HTR-8/SVneo (cell line): ENCODE data around the gene IL1RAPL2.
"Not testable (repeated sequence)": the region's sequence is repeated elsewhere in the genome, so short reads cannot be mapped to it uniquely, and the experiment has no call there.

Experiments used
- DNase-seq: peaks from one replicate; pipeline ENCODE4 v3.0.0; 2011; ENCODE audit warnings: low spot score, mixed read lengths; ENCODE audit not compliant: insufficient read length
- FAIRE-seq: peaks from 2 replicates; lab custom pipeline; 2011; peaks lifted over from hg19 to GRCh38; lab: Jason Lieb, UNC

Gene IL1RAPL2

GRCh38 chrX:104833401-104833800, 267.4 kb downstream of the IL1RAPL2 start:
- FAIRE-seq: no peak
- no peak for DNase-seq

GRCh38 chrX:104842646-104843045, 276.6 kb downstream of the IL1RAPL2 start:
- no peak for DNase-seq
- no peak for FAIRE-seq

GRCh38 chrX:104852241-104852640, 286.2 kb downstream of the IL1RAPL2 start:
- no peak for FAIRE-seq

DNA sequence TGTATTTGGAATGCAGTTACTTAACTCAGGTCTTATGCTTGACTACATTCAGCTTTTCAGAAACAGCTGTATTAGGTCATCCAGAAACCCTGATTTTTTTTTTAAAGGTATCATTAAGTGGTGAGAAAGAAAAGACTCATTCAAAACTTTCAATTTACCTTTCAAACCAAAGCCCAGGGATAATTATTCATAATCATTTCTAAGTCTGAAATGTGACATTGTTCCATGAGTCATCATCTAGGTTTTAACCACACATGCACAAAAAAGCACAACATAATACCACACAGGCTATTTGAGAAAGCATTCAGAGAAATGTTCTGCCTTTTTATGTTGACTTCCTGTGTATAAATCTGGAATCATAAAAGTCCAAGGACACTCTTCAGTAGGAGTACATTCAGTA, 288.2 kb downstream of the IL1RAPL2 start:
- FAIRE-seq: no peak
- DNase-seq: no peak

More at GRCh38 chrX:104852241-104852640, 286.2 kb downstream of the IL1RAPL2 start:
- DNase-seq: no peak

- DNase-seq (no peak), FAIRE-seq (no peak)
Measured at GRCh38 chrX:104854790-104855340, 288.9 kb downstream of the IL1RAPL2 start.

DNA sequence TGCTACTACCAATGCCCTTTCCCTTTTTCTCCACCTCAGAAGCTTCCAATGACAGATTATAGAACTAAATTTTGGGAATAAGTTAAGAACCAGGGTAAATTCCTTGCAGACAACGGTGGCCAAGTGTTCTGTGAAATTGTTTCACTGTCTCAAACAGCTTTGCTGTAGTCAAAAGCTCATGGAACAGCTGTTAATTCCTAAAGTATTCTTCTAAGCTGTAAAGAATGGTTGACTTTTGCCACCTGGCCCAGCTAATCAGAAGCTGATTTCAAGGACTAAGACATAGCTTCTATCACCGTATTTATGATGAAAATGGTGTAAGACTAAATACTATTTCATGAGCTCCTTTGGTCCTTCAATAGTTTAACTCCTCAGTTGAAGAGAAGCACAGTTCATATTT, 297.5 kb downstream of the IL1RAPL2 start:
- FAIRE-seq (no peak), DNase-seq (no peak)

GRCh38 chrX:104864296-104864695, 298.3 kb downstream of the IL1RAPL2 start:
- FAIRE-seq (no peak), DNase-seq (no peak)

- DNase-seq (no peak), FAIRE-seq (no peak)
Measured at GRCh38 chrX:104877504-104877903, 311.5 kb downstream of the IL1RAPL2 start.

GRCh38 chrX:104902070-104902469, 336.1 kb downstream of the IL1RAPL2 start:
- FAIRE-seq: no peak

GRCh38 chrX:104909694-104910093, 343.7 kb downstream of the IL1RAPL2 start:
- DNase-seq, FAIRE-seq: not testable (repeated sequence)

More at GRCh38 chrX:104902070-104902469, 336.1 kb downstream of the IL1RAPL2 start:
- no peak for DNase-seq

DNA sequence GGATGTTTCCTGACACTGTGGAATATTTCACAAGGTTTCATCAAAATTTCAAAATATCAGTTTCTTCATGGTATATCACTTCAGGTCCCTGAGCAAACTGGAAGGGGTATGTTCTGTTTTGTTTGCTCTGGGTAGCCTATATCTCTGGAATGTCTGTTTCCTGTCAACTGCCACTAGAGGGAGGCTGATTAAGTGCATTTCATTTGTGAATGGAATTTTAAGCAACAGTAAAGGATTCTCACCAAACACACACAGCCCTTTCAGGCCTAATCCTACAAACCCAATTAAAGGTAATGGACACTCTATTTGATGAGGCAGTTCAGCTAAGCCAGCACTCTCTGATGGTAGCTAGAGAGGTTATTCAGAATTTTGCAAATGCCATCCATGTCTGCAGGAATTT, 347.3 kb downstream of the IL1RAPL2 start:
- DNase-seq (no peak), FAIRE-seq (no peak)

DNA sequence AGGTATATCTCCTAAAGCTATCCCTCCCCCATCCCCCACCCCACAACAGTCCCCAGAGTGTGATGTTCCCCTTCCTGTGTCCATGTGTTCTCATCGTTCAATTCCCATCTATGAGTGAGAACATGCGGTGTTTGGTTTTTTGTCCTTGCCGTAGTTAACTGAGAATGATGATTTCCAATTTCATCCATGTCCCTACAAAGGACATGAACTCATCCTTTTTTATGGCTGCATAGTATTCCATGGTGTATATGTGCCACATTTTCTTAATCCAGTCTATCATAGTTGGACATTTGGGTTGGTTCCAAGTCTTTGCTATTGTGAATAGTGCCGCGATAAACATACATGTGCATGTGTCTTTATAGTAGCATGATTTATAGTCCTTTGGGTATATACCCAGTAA, 348.7 kb downstream of the IL1RAPL2 start:
- DNase-seq, FAIRE-seq: not testable (repeated sequence)

DNA sequence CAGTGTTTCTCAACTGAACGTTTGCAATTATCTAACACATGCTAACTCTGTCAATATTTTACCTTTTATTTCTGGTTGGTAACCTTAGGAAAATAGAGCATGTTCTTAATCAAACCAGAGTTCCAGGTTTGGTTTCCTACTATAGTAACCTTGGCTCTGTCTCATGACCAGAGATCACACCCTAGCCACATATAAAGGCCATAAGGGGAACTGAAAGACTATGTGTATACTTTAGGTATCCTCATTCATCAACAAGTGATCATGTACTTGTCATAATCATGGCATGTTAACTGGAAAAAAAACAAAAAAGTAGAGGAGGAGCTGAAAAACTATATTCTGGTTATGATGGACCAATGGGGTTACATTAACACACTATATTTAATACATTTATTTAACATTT, 352.1 kb downstream of the IL1RAPL2 start:
- DNase-seq (no peak), FAIRE-seq (no peak)

DNA sequence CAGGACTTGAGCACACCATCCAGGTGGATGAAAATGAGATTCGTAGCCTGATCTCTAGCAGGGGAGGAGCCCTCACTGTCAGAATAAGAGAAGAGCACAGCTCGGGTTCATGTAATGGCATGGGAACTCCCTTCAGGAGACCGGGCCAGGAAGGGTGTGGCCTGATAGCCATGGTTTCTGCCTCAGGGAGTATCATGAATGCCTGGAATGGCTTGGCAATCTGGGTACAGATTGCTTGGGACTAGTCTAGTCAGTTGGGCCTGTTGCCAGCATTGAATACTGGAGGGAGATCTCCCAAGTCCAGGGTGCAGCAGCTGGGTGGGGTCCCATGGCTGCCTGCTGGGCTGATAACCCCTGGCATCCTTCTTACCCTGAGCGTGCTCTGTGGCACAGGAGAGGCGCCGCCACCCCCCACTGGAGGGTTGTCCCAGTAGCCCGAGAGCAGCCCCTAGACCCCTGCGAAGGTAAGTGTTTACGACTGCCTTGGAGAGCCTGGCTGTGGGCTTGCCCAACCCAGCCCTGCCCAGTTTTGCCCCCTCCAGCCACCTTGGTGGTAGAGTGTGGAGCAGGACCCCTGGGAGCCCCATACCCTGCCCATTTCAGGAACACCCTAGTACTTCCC, 355.7 kb downstream of the IL1RAPL2 start:
- DNase-seq: no peak
- FAIRE-seq: no peak

DNA sequence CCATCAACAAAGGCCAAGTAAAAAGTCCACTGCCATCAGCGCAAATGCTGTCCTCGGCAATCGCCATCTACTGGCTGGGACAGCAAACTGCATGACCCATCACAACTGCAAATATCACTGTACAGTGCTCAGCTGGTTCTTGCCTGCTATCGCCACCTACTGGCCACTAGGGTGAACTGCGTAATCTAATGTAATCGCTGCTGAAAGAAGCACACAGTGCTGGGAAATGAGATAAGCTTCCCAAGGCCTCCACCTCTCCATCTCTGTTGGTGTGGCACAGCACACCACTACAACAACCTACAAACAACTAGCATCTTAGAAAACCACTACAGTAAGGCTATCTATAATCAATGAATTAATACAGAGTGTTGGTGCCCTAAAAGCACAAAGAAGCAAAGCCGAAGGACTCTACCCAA, 356.2 kb downstream of the IL1RAPL2 start:
- FAIRE-seq (no peak), DNase-seq (no peak)

DNA sequence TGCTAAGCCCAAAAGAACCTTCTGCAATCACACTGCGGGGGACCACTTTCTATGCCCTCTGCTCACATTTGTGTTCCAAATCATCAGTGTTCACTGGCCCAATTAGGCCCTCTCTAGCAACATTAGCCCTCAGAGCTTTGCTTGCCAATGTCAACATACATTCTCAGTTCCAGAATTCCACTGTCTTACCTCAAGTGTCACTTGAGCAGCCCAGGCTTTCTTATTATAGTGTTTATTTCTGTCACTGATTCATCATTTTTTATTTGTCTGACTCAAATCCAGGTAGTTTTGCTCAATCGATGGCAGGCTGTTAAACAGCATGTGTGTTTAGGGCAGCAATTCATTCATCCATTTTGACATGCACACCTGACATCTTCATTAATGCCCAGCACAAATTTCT, 363.3 kb downstream of the IL1RAPL2 start:
- FAIRE-seq: no peak
- no peak for DNase-seq

GRCh38 chrX:104935581-104935980, 369.6 kb downstream of the IL1RAPL2 start:
- FAIRE-seq (no peak), DNase-seq (no peak)

GRCh38 chrX:104953251-104953650, 387.3 kb downstream of the IL1RAPL2 start:
- DNase-seq (no peak), FAIRE-seq (no peak)

- no peak for FAIRE-seq
Measured at GRCh38 chrX:104961926-104962325, 395.9 kb downstream of the IL1RAPL2 start.

DNA sequence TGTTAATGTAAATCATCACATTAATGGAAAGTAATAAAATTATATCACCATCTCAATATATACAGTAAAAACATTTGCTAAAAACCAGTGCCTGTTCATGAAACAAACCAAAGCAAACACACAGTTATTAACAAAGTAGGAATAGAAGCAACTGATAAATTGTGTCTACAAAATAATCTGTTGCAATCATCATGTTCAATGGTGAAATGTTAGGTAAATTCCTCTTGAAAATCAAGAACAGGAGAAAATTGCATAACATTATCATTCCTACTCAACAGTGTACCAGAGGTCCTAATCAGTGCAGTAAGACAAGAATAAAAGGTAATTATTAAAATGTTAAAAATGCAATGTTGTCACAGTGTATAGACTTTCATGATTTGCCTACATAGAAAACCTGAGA, 402.2 kb downstream of the IL1RAPL2 start:
- DNase-seq: no peak
- no peak for FAIRE-seq

More at GRCh38 chrX:104961926-104962325, 395.9 kb downstream of the IL1RAPL2 start:
- DNase-seq: no peak

GRCh38 chrX:104972737-104973136, 406.7 kb downstream of the IL1RAPL2 start:
- no peak for DNase-seq

GRCh38 chrX:104987063-104987462, 421.1 kb downstream of the IL1RAPL2 start:
- FAIRE-seq (no peak), DNase-seq (no peak)

More at GRCh38 chrX:104972737-104973136, 406.7 kb downstream of the IL1RAPL2 start:
- FAIRE-seq: no peak
